ENCODE data around the gene GCNA. TPM values are rescaled to one million over a fixed set of nuclear protein-coding genes. Genes with fewer than 3 reads are reported as not detected.
A peak's percentile ranks its signal among the peaks of the same experiment; 100 is the strongest.
"Not testable (repeated sequence)": the region's sequence is repeated elsewhere in the genome, so short reads cannot be mapped to it uniquely, and the experiment has no call there.

Gene GCNA
- total RNA-seq, 1 experiment from 2014 or later, result 4.2 TPM

GRCh38 chrX:71558920-71559319, 19.3 kb upstream of the GCNA start:
- no peak for DNase-seq (ENCODE audit: low read depth)

GRCh38 chrX:71559773-71560172, 18.5 kb upstream of the GCNA start:
- not testable (repeated sequence) for DNase-seq (ENCODE audit: low read depth)

- DNase-seq (ENCODE audit: low read depth), result no peak
Measured at GRCh38 chrX:71563921-71564320, 14.3 kb upstream of the GCNA start.

GRCh38 chrX:71565474-71566041, 12.7 kb upstream of the GCNA start:
- DNase-seq (ENCODE audit: low read depth), result no peak

- not testable (repeated sequence) for DNase-seq (ENCODE audit: low read depth)
Measured at GRCh38 chrX:71571390-71571789, 6.8 kb upstream of the GCNA start.

GRCh38 chrX:71573590-71573989, 4.6 kb upstream of the GCNA start:
- no peak for DNase-seq (ENCODE audit: low read depth)

GRCh38 chrX:71577682-71578081, 555 bp upstream of the GCNA start:
- DNase-seq (ENCODE audit: low read depth), result no peak

GRCh38 chrX:71579136-71579989, 1.1 kb downstream of the GCNA start:
- DNase-seq (ENCODE audit: low read depth), result no peak

GRCh38 chrX:71579990-71580380, 1.7 kb downstream of the GCNA start:
- DNase-seq (ENCODE audit: low read depth), result no peak

- no peak for DNase-seq (ENCODE audit: low read depth)
Measured at GRCh38 chrX:71581210-71581609, 3.0 kb downstream of the GCNA start.

GRCh38 chrX:71586929-71587328, 8.7 kb downstream of the GCNA start:
- DNase-seq (ENCODE audit: low read depth), result no peak

- not testable (repeated sequence) for DNase-seq (ENCODE audit: low read depth)
Measured at GRCh38 chrX:71593210-71593609, 15.0 kb downstream of the GCNA start.

GRCh38 chrX:71599965-71600364, 21.7 kb downstream of the GCNA start:
- DNase-seq (ENCODE audit: low read depth), result no peak

- peak; percentile 33 for DNase-seq (ENCODE audit: low read depth)
Measured at GRCh38 chrX:71603618-71604017, 25.4 kb downstream of the GCNA start.

GRCh38 chrX:71604141-71604540, 25.9 kb downstream of the GCNA start:
- peak; percentile 68 for DNase-seq (ENCODE audit: low read depth)

- no peak for DNase-seq (ENCODE audit: low read depth)
Measured at GRCh38 chrX:71604796-71605568, 26.7 kb downstream of the GCNA start.

GRCh38 chrX:71606536-71607216, 28.4 kb downstream of the GCNA start:
- no peak for DNase-seq (ENCODE audit: low read depth)

- no peak for DNase-seq (ENCODE audit: low read depth)
Measured at GRCh38 chrX:71607488-71607887, 29.3 kb downstream of the GCNA start.

- no peak for DNase-seq (ENCODE audit: low read depth)
Measured at GRCh38 chrX:71609095-71609750, 31.0 kb downstream of the GCNA start.

- DNase-seq (ENCODE audit: low read depth), result not testable (repeated sequence)
Measured at GRCh38 chrX:71611736-71612135, 33.5 kb downstream of the GCNA start.

GRCh38 chrX:71612256-71612655, 34.0 kb downstream of the GCNA start:
- no peak for DNase-seq (ENCODE audit: low read depth)
